ENCODE measurements around the gene HMCN2.

- TF ChIP-seq ZNF274 (IDR thresholded peaks at IDR 0.05; ENCODE audit: low read depth, low read length) (no peak), SUZ12 (IDR thresholded peaks at IDR 0.05; ENCODE audit: extremely low read depth, insufficient read depth, insufficient read length) (no peak)
Observed at GRCh38 chr9:130227833-130228232, 37.7 kb upstream of the HMCN2 start.
